Measurements from ENCODE around the gene TBC1D32.

DNA sequence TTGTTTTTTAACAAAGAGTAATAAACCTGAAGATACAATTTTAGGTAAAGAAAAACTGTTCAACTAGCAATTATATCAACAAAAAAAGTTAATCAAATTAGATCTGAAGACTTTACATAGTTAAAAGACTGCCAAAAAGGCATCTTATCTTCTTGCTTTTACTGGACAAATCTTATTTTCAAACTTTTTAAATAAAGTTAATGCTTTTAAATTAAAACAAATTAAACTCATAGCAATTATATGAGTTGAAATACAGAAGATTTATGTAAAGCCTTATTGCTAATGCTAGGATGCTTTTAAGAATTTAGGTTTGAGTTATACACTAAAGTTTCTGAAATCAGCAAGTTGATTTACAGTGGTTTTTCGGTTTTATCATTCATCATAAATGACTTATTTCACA, 227.3 kb downstream of the TBC1D32 start:
- no peak for TF ChIP-seq FOXJ3 (CRISPR knock-in tag; IDR thresholded peaks at IDR 0.05)
- TF ChIP-seq EZH2phosphoT487 (IDR thresholded peaks at IDR 0.05; ENCODE audit: borderline replicate concordance, low read depth): no peak
- TF ChIP-seq CHD2 (IDR thresholded peaks at IDR 0.05; ENCODE audit: low read length, partially characterized antibody): no peak
